Stimulated activated CD4-positive, alpha-beta T cell treated with anti-CD3 and anti-CD28 coated beads, Interleukin-4, amount 100 ng/mL, for 24 hours (primary cell): Measurements from ENCODE around the gene ZBTB47.

Source experiments
- DNase-seq: peaks from one replicate; pipeline ENCODE4 v3.0.0-alpha.2; 2020

The ZBTB47 gene

GRCh38 chr3:42686832-42687650 is 33.5 kb downstream of the ZBTB47 start:
- no peak for DNase-seq

GRCh38 chr3:42688016-42688415 is 34.5 kb downstream of the ZBTB47 start:
- no peak for DNase-seq

GRCh38 chr3:42688487-42689420 is 35.3 kb downstream of the ZBTB47 start:
- DNase-seq, result no peak

GRCh38 chr3:42689421-42690014 is 36.0 kb downstream of the ZBTB47 start:
- no peak for DNase-seq

GRCh38 chr3:42690191-42690590 is 36.7 kb downstream of the ZBTB47 start:
- DNase-seq, result no peak

- DNase-seq, result no peak
These were observed 37.5 kb downstream of the ZBTB47 start for GRCh38 chr3:42690766-42691680.

- no peak for DNase-seq
These were observed 38.5 kb downstream of the ZBTB47 start for GRCh38 chr3:42691816-42692666.

- no peak for DNase-seq
These were observed 39.4 kb downstream of the ZBTB47 start for GRCh38 chr3:42692667-42693529.

- DNase-seq, result no peak
These were observed 40.0 kb downstream of the ZBTB47 start for GRCh38 chr3:42693530-42693930.

- DNase-seq, result no peak
These were observed 40.9 kb downstream of the ZBTB47 start for GRCh38 chr3:42694366-42694765.

GRCh38 chr3:42696356-42697288 is 43.1 kb downstream of the ZBTB47 start:
- DNase-seq, result no peak

GRCh38 chr3:42697289-42698051 is 44.0 kb downstream of the ZBTB47 start:
- no peak for DNase-seq

GRCh38 chr3:42698216-42698910 is 44.9 kb downstream of the ZBTB47 start:
- no peak for DNase-seq

GRCh38 chr3:42698911-42699230 is 45.4 kb downstream of the ZBTB47 start:
- DNase-seq, result no peak

GRCh38 chr3:42699511-42699971 is 46.0 kb downstream of the ZBTB47 start:
- no peak for DNase-seq

- no peak for DNase-seq
These were observed 47.1 kb downstream of the ZBTB47 start for GRCh38 chr3:42700366-42701288.
